Smooth muscle cell (in vitro differentiated cells): ENCODE results near the gene HIPK4. TPM values are rescaled to one million over a fixed set of nuclear protein-coding genes. Genes with fewer than 3 reads are reported as not detected.
"Not testable (repeated sequence)": the region's sequence is repeated elsewhere in the genome, so short reads cannot be mapped to it uniquely, and the experiment has no call there.

ENCODE experiments used
- DNase-seq: peaks from one replicate; lab custom pipeline; 2025; ENCODE audit not compliant: unreplicated experiment; lab: John Stamatoyannopoulos, UW
- H2AFZ ChIP-seq: fragments of 200-600 bp; sonication (generic); 2 replicates; pipeline ENCODE4 v1.6.0; 2016; ENCODE audit warnings: antibody characterized with exemption, low read depth, mild to moderate bottlenecking
- H3F3A ChIP-seq: fragments of 200-600 bp; sonication (generic); 2 replicates; pipeline ENCODE4 v1.6.0; 2017; ENCODE audit warnings: antibody characterized with exemption, low read depth
- H3K27ac ChIP-seq: fragments of 200-600 bp; sonication (generic); 2 replicates; pipeline ENCODE4 v1.5.1; 2016; ENCODE audit warnings: low read depth, mild to moderate bottlenecking
- H3K27me3 ChIP-seq: fragments of 200-600 bp; sonication (generic); 2 replicates; pipeline ENCODE4 v1.6.1; 2016; ENCODE audit warnings: low read depth, mild to moderate bottlenecking
- H3K36me3 ChIP-seq: fragments of 200-600 bp; sonication (generic); 2 replicates; pipeline ENCODE4 v1.5.1; 2016; ENCODE audit warnings: low read depth
- H3K4me1 ChIP-seq: fragments of 200-600 bp; sonication (generic); 2 replicates; pipeline ENCODE4 v1.5.1; 2016; ENCODE audit warnings: low read depth
- H3K4me2 ChIP-seq: fragments of 200-600 bp; sonication (generic); 2 replicates; pipeline ENCODE4 v1.6.0; 2016; ENCODE audit warnings: mild to moderate bottlenecking
- H3K4me3 ChIP-seq: fragments of 200-600 bp; sonication (generic); 2 replicates; pipeline ENCODE4 v1.5.1; 2016; ENCODE audit warnings: mild to moderate bottlenecking
- H3K79me2 ChIP-seq: fragments of 200-600 bp; sonication (generic); 2 replicates; pipeline ENCODE4 v1.6.0; 2016; ENCODE audit warnings: low read depth, mild to moderate bottlenecking
- H3K9ac ChIP-seq: fragments of 200-600 bp; sonication (generic); 2 replicates; pipeline ENCODE4 v1.6.0; 2016; ENCODE audit warnings: low read depth
- H3K9me3 ChIP-seq: fragments of 200-600 bp; sonication (generic); replicated peaks from 2 replicates; pipeline ENCODE4 v1.5.1; 2016; ENCODE audit warnings: low read depth
- H4K20me1 ChIP-seq: fragments of 200-600 bp; sonication (generic); 2 replicates; pipeline ENCODE4 v1.6.0; 2016; ENCODE audit warnings: low read depth
- CTCF ChIP-seq: fragments of 200-600 bp; sonication (generic); IDR thresholded peaks from 2 replicates; pipeline ENCODE4 v1.5.1; 2017; ENCODE audit warnings: borderline replicate concordance, mild to moderate bottlenecking, antibody characterized with exemption; ENCODE audit not compliant: insufficient read depth, poor library complexity, severe bottlenecking
- WGBS: methylation state at CpG from one replicate; pipeline ENCODE4 v1.1.7; 2016; ENCODE audit warnings: low lambda C conversion rate; 5-methylcytosine and 5-hydroxymethylcytosine counted together
- polyA plus RNA-seq: library from polyadenylated mRNA; unstranded; fragments of >200 nt; fragmentation: Nextera tagmentation; extraction: Ambion mirVana; gene quantifications from 2 replicates; pipeline ENCODE4 v1.2.1, GENCODE V29; 2016
- total RNA-seq: library from RNA; depleted of rRNA; stranded (reverse); fragments of >200 nt; gene quantifications from 2 replicates; pipeline ENCODE4 v1.2.3, GENCODE V29; 2014

HIPK4 gene
- total and polyA plus RNA-seq, 2 experiments from 2014 or later, result 0.32 TPM; not detected in 1

- Histone ChIP-seq H3K4me1 (peaks cover 16% of the 10 kb centered on the region), H2AFZ (no peak overlapping the region), H3F3A (peaks cover 30% of the 10 kb centered on the region), H3K36me3 (no peaks in the 10 kb centered on the region), H3K79me2 (peaks cover 3% of the 10 kb centered on the region), H3K27me3 (no peaks in the 10 kb centered on the region), H3K9me3 (no peaks in the 10 kb centered on the region), H3K4me3 (no peak overlapping the region), H3K9ac (no peak overlapping the region), H3K27ac (peak overlapping the region; percentile 95), H3K4me2 (no peak overlapping the region), H4K20me1 (no peaks in the 10 kb centered on the region)
- WGBS, result 94% methylated on average over 3 of the region's 3 CpGs
- no peak for DNase-seq
- no peak for TF ChIP-seq CTCF
Measured at GRCh38 chr19:40431698-40432097, 41.7 kb upstream of the HIPK4 start.

GRCh38 chr19:40430242-40430641, 40.3 kb upstream of the HIPK4 start:
- not testable (repeated sequence) for H3K9ac ChIP-seq, H3K4me3 ChIP-seq, H3K9me3 ChIP-seq, H2AFZ ChIP-seq, H4K20me1 ChIP-seq, H3K27me3 ChIP-seq, H3K27ac ChIP-seq, H3K79me2 ChIP-seq, H3K36me3 ChIP-seq, DNase-seq, H3K4me2 ChIP-seq
- Histone ChIP-seq H3K4me1 (peaks cover 16% of the 10 kb centered on the region), H3F3A (peaks cover 30% of the 10 kb centered on the region)
- WGBS, result 99% methylated on average over 10 of the region's 10 CpGs

- H3K9me3 ChIP-seq, DNase-seq, H3K27ac ChIP-seq, H3K36me3 ChIP-seq, H3K9ac ChIP-seq, H3K4me3 ChIP-seq, H2AFZ ChIP-seq, H3K27me3 ChIP-seq, H3K4me2 ChIP-seq: not testable (repeated sequence)
- Histone ChIP-seq H3K79me2 (peaks cover 21% of the 10 kb centered on the region), H3F3A (peaks cover 31% of the 10 kb centered on the region), H4K20me1 (peaks cover 17% of the 10 kb centered on the region), H3K4me1 (peaks cover 18% of the 10 kb centered on the region)
- WGBS, result 95% methylated on average over 7 of the region's 7 CpGs
Measured at GRCh38 chr19:40428197-40428596, 38.2 kb upstream of the HIPK4 start.

GRCh38 chr19:40425450-40426287, 35.7 kb upstream of the HIPK4 start, which contains the start of gene SERTAD1:
SERTAD1 (minus strand) TSS chr19:40425992; CDS start chr19:40423546, 2,446 bp downstream.
- H3K9me3 ChIP-seq, result no peaks in the 10 kb centered on the region
- DNase-seq, result peak; percentile 97
- H3K4me2 ChIP-seq, result peak within 1 kb of the TSS; percentile 100
- no peaks in the 10 kb centered on the region for H3K36me3 ChIP-seq
- peak within 1 kb of the TSS; percentile 87 for H2AFZ ChIP-seq
- WGBS, result 1% methylated on average over 61 of the region's 75 CpGs
- no peaks in the 10 kb centered on the region for H3K27me3 ChIP-seq
- peak within 1 kb of the TSS; percentile 98 for H3K9ac ChIP-seq
- peak within 1 kb of the TSS; percentile 92 for H3K4me3 ChIP-seq
- TF ChIP-seq CTCF, result peak; percentile 81
- peaks cover 29% of the 10 kb centered on the region for H4K20me1 ChIP-seq
- H3F3A ChIP-seq, result peaks cover 17% of the 10 kb centered on the region
- peak within 1 kb of the TSS; percentile 97 for H3K27ac ChIP-seq
- peaks cover 18% of the 10 kb centered on the region for H3K4me1 ChIP-seq
- peaks cover 39% of the 10 kb centered on the region for H3K79me2 ChIP-seq
